Loucy (cell line): ENCODE data around the gene ZNF320.

Experiments used
- H2AFZ ChIP-seq: fragments of 200-600 bp; sonication (generic); 2 replicates; pipeline ENCODE4 v1.6.0; 2016; ENCODE audit warnings: antibody characterized with exemption, mild to moderate bottlenecking, low read length, moderate library complexity
- H3F3A ChIP-seq: fragments of 200-600 bp; 2 replicates; pipeline ENCODE4 v1.6.0; 2016; ENCODE audit warnings: antibody characterized with exemption, low read depth, mild to moderate bottlenecking
- H3K27me3 ChIP-seq: fragments of 200-600 bp; sonication (generic); 2 replicates; pipeline ENCODE4 v1.6.1; 2014; ENCODE audit warnings: low read length, mild to moderate bottlenecking; ENCODE audit not compliant: insufficient read depth, poor library complexity, severe bottlenecking
- H3K36me3 ChIP-seq: fragments of 200-600 bp; sonication (generic); 2 replicates; pipeline ENCODE4 v1.6.1; 2016; ENCODE audit warnings: low read length; ENCODE audit not compliant: insufficient read depth
- H3K4me1 ChIP-seq: fragments of 200-600 bp; sonication (generic); 2 replicates; pipeline ENCODE4 v1.5.1; 2014; ENCODE audit warnings: low read length, mild to moderate bottlenecking; ENCODE audit not compliant: insufficient read depth, poor library complexity, severe bottlenecking
- H3K4me2 ChIP-seq: fragments of 200-600 bp; sonication (generic); 2 replicates; pipeline ENCODE4 v1.6.0; 2014; ENCODE audit warnings: antibody characterized with exemption, low read length, low read depth, mild to moderate bottlenecking; ENCODE audit not compliant: poor library complexity, severe bottlenecking
- H3K4me3 ChIP-seq: fragments of 200-600 bp; sonication (generic); 2 replicates; pipeline ENCODE4 v1.5.1; 2014; ENCODE audit warnings: low read length, mild to moderate bottlenecking, mixed read lengths; ENCODE audit not compliant: poor library complexity, severe bottlenecking
- H3K79me2 ChIP-seq: fragments of 200-600 bp; sonication (generic); 2 replicates; pipeline ENCODE4 v1.6.1; 2014; ENCODE audit warnings: low read length; ENCODE audit not compliant: insufficient read depth
- H3K9ac ChIP-seq: fragments of 200-600 bp; sonication (generic); 2 replicates; pipeline ENCODE4 v1.6.0; 2014; ENCODE audit warnings: mild to moderate bottlenecking, low read depth, low read length, moderate library complexity; ENCODE audit not compliant: poor library complexity, severe bottlenecking
- H3K9me2 ChIP-seq: fragments of 200-600 bp; sonication (generic); replicated peaks from 2 replicates; pipeline ENCODE4 v1.6.1; 2016; ENCODE audit warnings: low read depth, low read length, mixed read lengths
- H3K9me3 ChIP-seq: fragments of 200-600 bp; sonication (generic); 2 replicates; pipeline ENCODE4 v1.6.1; 2014; ENCODE audit warnings: mild to moderate bottlenecking, antibody characterized with exemption, low read length, low read depth; ENCODE audit not compliant: insufficient read depth
- H4K20me1 ChIP-seq: fragments of 200-600 bp; sonication (generic); 2 replicates; pipeline ENCODE4 v1.6.0; 2014; ENCODE audit warnings: antibody characterized with exemption, low read length, mild to moderate bottlenecking; ENCODE audit not compliant: insufficient read depth, poor library complexity, severe bottlenecking
- EZH2phosphoT487 ChIP-seq: fragments of 200-600 bp; IDR thresholded peaks from 2 replicates; pipeline ENCODE4 v1.6.1; 2018; ENCODE audit warnings: antibody characterized with exemption, mild to moderate bottlenecking, moderate library complexity, borderline replicate concordance
- TF ChIP-seq, protein P1 (sequence below): fragments of 200-600 bp; sonication (generic); conservative IDR thresholded peaks from 2 replicates; pipeline ENCODE4 v1.5.1; 2014; ENCODE audit warnings: mild to moderate bottlenecking, antibody characterized with exemption, low read length

ZNF320 gene

DNA sequence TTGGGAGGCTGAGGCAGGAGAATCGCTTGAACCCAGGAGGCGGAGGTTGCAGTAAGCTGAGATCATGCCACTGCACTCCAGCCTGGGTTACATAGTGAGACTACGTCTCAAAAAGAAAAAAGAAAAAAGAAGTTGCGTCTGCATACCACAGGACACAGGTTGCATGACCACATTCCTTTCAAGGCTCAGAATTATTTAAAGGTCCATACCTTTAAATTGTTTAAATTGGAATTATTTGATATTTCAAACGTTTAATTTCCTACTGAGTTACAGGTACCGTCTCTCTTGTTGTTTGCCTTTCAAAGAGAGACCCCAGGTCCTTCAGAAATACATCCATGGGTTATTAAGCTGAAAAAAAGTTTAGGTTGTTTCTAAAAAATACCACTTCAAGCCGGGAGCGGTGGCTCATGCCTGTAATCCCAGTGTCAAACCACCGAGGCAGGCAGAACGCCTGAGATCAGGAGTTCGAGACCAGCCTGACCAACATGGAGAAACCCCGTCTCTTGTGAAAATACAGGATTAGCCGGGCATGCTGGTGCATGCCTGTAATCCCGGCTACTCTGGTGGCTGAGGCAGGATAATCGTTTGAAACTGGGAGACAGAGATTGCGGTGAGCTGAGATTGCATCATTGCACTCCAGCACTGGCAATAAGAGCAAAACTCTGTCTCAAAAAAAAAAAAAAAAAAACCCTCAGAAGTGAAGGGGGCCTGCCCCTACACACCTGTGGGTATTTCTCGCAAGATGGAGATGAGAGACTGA lies 46.6 kb upstream of the ZNF320 start:
- Histone ChIP-seq H3K36me3 (no peaks in the 10 kb centered on the region), H3K79me2 (peaks cover 30% of the 10 kb centered on the region; the same call in 1 of the 2 replicates), H3K27me3 (no peaks in the 10 kb centered on the region), H3K4me2 (no peak overlapping the region), H3K4me1 (peaks cover 22% of the 10 kb centered on the region), H2AFZ (no peak overlapping the region), H3K9me2 (no peaks in the 10 kb centered on the region), H4K20me1 (no peaks in the 10 kb centered on the region), H3K9me3 (peaks cover 1% of the 10 kb centered on the region; the same call in 1 of the 2 replicates), H3F3A (no peaks in the 10 kb centered on the region), H3K4me3 (no peak overlapping the region), H3K9ac (no peak overlapping the region)
- TF ChIP-seq, protein P1, sequence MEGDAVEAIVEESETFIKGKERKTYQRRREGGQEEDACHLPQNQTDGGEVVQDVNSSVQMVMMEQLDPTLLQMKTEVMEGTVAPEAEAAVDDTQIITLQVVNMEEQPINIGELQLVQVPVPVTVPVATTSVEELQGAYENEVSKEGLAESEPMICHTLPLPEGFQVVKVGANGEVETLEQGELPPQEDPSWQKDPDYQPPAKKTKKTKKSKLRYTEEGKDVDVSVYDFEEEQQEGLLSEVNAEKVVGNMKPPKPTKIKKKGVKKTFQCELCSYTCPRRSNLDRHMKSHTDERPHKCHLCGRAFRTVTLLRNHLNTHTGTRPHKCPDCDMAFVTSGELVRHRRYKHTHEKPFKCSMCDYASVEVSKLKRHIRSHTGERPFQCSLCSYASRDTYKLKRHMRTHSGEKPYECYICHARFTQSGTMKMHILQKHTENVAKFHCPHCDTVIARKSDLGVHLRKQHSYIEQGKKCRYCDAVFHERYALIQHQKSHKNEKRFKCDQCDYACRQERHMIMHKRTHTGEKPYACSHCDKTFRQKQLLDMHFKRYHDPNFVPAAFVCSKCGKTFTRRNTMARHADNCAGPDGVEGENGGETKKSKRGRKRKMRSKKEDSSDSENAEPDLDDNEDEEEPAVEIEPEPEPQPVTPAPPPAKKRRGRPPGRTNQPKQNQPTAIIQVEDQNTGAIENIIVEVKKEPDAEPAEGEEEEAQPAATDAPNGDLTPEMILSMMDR, result no peak
- no peak for TF ChIP-seq EZH2phosphoT487

DNA sequence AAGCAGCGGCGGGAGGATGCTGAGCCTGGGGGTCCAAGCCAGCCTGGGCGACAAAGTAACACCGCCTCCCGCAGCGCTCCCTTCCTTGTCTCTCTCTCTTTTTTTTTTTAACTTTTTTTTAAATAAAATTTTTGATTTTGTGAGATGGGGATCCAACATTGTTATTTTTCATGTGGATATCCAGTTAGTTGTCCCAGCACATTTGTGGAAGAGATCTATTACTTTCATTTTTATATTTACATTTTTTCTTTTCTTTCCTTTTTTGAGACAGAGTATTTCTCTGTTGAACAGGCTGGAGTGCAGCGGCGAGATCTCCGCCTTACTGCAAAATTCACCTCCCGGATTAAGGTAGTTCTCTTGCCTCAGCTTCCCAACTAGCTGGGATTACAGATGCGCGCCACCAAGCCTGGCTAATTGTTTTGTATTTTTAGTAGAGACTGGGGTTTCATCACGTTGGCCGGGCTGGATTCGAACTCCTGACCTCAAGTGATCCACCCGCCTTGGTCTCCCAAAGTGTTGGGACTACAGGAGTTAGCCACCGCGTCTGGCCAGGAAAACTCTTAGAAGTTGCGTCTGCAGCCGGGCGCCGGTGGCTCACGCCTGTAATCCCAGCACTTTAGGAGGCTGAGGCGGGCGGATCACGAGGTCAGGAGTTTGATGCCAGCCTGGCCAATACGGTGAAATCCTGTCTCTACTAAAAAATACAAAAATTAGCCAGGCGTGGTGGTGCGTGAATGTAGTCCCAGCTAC lies 45.9 kb upstream of the ZNF320 start:
- Histone ChIP-seq H3K36me3 (no peaks in the 10 kb centered on the region), H3K4me2 (peak overlapping the region; percentile 90), H3K9me2 (no peaks in the 10 kb centered on the region), H3K27me3 (no peaks in the 10 kb centered on the region), H3K9ac (peak overlapping the region; percentile 74), H3K4me1 (peaks cover 30% of the 10 kb centered on the region), H3F3A (no peaks in the 10 kb centered on the region), H3K4me3 (peak overlapping the region; percentile 92), H2AFZ (peak overlapping the region; percentile 77; the same call in 1 of the 2 replicates), H4K20me1 (no peaks in the 10 kb centered on the region), H3K79me2 (peaks cover 30% of the 10 kb centered on the region; the same call in 1 of the 2 replicates), H3K9me3 (no peaks in the 10 kb centered on the region; the same call in 1 of the 2 replicates)
- TF ChIP-seq EZH2phosphoT487, result no peak
- TF ChIP-seq, protein P1, result no peak

DNA sequence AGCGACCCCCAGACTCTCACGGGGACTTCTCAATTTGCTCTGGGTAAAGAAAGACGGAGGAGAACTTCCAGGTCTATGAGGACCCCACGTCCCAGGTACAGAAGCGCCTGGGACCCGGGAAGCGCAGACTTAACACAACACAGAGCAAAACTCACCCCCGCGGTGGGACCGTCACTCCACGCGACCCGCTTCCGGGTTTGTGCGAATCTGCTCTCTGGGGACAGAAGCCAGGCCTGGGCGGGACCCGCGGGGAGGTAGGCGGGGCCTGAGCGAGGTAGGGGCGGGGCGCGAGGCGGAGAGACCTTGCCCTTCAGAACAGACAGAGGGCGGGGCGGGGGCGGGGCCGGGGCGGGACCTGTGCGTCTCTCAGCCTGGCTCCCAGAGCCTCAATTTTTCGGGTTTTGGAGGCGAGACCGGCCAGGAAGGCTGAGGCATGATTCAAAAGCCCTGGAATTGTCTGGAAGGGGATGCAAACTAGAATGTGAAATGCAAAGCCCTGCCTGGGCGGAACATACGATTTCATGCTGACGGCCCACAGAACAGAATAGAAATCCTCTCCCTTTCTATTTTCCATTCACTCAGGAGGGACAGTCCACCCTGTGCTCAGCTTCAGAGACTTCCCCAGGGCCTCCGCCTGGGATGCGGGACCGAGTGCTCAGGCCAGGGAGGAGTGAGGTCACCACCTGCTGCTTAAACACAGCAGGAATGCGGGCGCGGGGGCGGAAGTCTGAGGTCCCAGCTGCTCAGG lies 45.1 kb upstream of the ZNF320 start:
- peak overlapping the region; percentile 94 for H2AFZ ChIP-seq
- H4K20me1 ChIP-seq, result no peaks in the 10 kb centered on the region
- H3K79me2 ChIP-seq, result peaks cover 32% of the 10 kb centered on the region; the same call in 1 of the 2 replicates
- no peaks in the 10 kb centered on the region for H3F3A ChIP-seq
- H3K27me3 ChIP-seq, result no peaks in the 10 kb centered on the region
- peak overlapping the region; percentile 92 for H3K4me3 ChIP-seq
- TF ChIP-seq, protein P1, result no peak
- TF ChIP-seq EZH2phosphoT487, result no peak
- H3K9ac ChIP-seq, result peak overlapping the region; percentile 89
- H3K4me1 ChIP-seq, result peaks cover 31% of the 10 kb centered on the region
- H3K4me2 ChIP-seq, result peak overlapping the region; percentile 98
- H3K36me3 ChIP-seq, result no peaks in the 10 kb centered on the region
- no peaks in the 10 kb centered on the region for H3K9me2 ChIP-seq
- no peaks in the 10 kb centered on the region; the same call in 1 of the 2 replicates for H3K9me3 ChIP-seq
